Epithelial cell of esophagus (primary cell): ENCODE data around the gene TATDN2.

Experiments
- DNase-seq: peaks from one replicate; pipeline ENCODE4 v3.0.0; 2010; ENCODE audit warnings: low read depth
- H3K4me3 ChIP-seq: 2 replicates; pipeline ENCODE4 v1.5.1; 2011; ENCODE audit warnings: mild to moderate bottlenecking, low read length, control low read depth
- TF ChIP-seq, protein P1 (sequence below): IDR thresholded peaks from 2 replicates; pipeline ENCODE4 v1.5.1; 2011; ENCODE audit warnings: low read depth, mild to moderate bottlenecking, low read length, control low read depth, inconsistent platforms; ENCODE audit not compliant: insufficient read depth; ENCODE audit errors: missing control alignments

TATDN2 gene

DNA sequence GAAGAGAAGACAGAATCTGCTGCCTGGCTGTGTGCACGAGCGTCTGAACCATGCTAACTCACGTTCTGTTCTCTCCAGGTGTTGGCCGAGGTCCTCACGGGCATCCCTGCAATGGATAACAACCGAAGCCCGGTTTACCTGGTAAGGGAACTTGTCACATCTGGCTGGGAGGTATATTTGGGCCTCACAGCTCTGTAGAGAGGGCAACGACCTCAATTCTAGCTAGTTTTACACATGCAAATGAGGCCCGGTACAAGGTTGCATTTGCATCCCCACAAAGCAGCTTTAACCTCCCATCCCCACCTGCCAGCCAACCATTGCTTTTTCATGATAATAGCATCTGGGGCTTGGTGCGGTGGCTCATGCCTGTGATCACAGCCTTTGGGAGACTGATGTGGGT is 22.0 kb upstream of the TATDN2 start:
- DNase-seq: no peak
- TF ChIP-seq, protein P1, sequence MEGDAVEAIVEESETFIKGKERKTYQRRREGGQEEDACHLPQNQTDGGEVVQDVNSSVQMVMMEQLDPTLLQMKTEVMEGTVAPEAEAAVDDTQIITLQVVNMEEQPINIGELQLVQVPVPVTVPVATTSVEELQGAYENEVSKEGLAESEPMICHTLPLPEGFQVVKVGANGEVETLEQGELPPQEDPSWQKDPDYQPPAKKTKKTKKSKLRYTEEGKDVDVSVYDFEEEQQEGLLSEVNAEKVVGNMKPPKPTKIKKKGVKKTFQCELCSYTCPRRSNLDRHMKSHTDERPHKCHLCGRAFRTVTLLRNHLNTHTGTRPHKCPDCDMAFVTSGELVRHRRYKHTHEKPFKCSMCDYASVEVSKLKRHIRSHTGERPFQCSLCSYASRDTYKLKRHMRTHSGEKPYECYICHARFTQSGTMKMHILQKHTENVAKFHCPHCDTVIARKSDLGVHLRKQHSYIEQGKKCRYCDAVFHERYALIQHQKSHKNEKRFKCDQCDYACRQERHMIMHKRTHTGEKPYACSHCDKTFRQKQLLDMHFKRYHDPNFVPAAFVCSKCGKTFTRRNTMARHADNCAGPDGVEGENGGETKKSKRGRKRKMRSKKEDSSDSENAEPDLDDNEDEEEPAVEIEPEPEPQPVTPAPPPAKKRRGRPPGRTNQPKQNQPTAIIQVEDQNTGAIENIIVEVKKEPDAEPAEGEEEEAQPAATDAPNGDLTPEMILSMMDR: no peak
- H3K4me3 ChIP-seq: no peak overlapping the region

DNA sequence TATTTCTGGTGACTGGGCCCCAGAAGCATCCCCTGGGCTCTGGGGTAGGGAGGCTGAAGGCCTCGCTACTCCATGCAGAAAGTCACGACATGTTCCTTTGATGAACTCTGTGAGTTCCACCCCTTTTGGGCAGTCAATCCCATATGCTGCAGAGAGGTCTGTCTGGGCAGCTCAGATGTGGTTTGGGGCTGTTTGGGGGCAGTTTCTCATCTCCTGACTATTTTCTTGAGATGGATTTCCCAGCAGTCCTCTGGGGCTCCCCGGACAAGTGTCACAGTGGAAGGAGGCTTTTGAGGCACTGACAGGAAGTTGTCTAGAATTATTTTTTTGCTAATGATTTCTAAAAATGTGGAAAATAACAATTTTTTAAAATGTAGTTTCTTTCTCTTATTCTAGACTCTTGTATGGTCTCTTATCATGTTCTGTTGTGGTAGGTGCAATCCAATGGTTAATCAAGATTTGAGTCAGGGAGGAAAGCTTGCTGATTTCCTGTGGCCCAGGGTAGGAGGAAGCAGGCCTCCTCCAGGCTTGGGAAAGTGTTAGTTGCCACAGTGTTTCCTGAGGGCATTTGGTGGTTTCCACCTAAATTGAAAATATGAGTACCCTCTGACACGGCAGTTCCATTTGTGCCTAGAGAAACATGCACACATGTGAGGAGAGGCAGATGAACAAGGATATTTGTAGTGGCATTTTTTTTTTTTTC is 19.9 kb upstream of the TATDN2 start:
- TF ChIP-seq, protein P1: no peak
- DNase-seq: peak; percentile 61
- no peak overlapping the region for H3K4me3 ChIP-seq

DNA sequence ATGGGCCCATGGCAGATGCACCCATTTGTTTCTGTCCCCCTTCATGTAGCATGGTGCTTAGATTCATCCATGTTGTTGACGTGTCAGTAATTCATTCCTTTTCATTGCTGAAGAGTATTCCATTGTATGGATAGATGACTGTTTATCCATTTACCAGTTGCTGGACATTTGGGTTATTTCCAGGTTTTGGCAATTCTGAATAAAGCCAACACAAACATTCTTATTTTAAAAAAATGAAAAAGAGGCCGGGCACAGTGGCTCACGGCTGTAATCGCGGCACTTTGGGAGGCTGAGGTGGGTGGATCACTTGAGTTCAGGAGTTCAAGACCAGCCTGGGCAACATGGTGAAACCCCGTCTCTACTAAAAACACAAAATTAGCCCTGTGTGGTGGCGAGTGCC is 18.7 kb upstream of the TATDN2 start:
- DNase-seq: no peak
- TF ChIP-seq, protein P1: no peak
- no peak overlapping the region for H3K4me3 ChIP-seq

DNA sequence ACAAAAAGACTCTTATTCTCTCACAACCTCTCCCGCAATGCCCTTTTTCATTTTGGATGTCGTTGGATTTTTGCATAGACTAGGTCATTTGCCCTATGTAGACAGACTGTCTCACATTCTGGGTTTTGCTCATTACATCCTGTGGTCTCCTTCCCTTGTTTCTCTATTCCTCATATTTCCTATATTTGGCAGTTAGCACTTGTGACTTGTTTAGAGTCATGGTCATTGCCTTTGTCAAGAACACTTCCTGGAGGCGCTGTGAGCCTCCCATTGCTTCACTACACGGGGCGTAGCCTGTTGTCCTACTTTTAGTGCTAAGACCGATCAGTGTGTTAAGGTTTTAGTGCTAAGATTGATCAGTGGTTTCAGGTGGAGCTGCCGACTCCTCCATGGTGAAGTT is 16.1 kb upstream of the TATDN2 start:
- H3K4me3 ChIP-seq: no peak overlapping the region
- TF ChIP-seq, protein P1: no peak
- DNase-seq: no peak

DNA sequence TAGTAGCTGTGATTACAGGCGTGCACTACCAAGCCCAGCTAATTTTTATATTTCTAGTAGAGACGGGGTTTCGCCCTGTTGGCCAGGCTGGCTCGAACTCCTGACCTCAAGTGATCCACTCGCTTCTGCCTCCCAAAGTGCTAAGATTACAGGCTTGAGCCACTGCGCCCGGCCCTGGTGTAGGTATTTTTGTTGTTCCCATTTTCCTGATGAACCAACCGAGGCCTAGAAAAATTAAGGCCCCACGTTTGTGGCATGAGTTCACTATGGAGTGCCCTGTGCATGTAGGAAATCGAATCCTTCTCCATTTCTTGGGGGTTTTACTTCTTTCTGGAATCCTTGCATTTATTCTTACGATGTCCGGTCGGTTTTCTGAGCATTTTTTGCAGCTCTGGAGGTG is 14.3 kb upstream of the TATDN2 start:
- TF ChIP-seq, protein P1: no peak
- DNase-seq: no peak
- no peak overlapping the region for H3K4me3 ChIP-seq

DNA sequence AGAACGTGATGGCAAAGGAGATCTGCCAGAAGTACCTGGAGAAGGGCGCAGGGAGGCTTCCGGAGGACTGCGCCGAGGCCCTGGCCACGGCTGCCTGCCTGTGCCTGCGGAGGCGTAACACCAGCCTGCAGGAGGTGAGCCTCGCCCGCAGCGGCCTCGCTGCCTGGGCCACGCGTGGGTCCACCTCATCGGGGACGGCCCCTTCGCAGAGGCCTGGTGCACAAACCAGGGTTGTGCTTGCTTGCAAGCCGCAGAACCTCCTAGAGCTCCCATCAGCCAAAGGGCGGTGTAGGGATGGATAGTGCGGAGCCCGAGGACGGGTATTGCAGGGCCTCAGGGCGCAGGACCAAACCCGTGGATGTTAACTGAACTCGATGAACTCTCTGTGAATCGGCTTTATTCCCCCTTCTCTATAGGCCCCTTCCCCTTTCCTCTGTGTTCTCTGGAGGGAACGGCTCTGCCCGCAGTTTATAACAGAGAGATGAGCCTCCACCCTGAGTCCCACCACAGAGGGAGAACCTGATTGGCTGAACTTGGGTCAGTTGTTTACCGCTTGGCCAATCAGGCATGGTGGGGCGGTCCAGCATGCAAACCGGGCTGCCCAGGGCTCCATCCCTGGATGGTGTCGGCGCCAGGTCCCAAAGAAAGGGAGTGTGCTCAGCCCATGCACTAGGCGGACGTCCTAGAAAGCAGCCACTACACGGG is 13.6 kb upstream of the TATDN2 start:
- H3K4me3 ChIP-seq: no peak overlapping the region
- TF ChIP-seq, protein P1: no peak
- DNase-seq: no peak
